Measurements from ENCODE around the gene GDF15.

GRCh38 chr19:18418029-18418482, 32.1 kb downstream of the GDF15 start:
- no peak for TF ChIP-seq POLR2AphosphoS5 (IDR thresholded peaks at IDR 0.05)
- TF ChIP-seq POLR2A (IDR thresholded peaks at IDR 0.05), result no peak
- no peak for TF ChIP-seq CTCF (IDR thresholded peaks at IDR 0.05)
